Measurements from ENCODE around the gene PPP3CA.

The PPP3CA gene

DNA sequence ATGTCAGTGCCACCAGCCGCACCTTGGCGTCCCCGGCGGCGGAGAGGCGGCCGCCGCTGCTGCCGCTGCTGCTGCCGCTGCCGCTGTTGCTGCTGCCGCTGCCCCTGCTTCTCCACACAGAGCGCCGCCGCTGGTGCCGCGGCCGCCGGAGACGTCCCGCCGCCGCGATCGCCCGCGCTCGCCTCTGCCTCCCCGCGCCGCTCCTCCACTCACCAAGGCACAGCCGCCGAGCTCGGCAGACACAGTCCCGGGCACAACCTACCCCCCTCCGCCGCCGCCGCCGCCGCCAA, at the start of gene PPP3CA:
Gene PPP3CA (minus strand): TSS at position 260 of the 290 bp plus-strand sequence.
- no peak for DNase-seq

- DNase-seq, result peak in 1 of 56 donors; percentile 4
Measured at GRCh38 chr4:101393256-101393655, 45.9 kb upstream of the PPP3CA start.

DNA sequence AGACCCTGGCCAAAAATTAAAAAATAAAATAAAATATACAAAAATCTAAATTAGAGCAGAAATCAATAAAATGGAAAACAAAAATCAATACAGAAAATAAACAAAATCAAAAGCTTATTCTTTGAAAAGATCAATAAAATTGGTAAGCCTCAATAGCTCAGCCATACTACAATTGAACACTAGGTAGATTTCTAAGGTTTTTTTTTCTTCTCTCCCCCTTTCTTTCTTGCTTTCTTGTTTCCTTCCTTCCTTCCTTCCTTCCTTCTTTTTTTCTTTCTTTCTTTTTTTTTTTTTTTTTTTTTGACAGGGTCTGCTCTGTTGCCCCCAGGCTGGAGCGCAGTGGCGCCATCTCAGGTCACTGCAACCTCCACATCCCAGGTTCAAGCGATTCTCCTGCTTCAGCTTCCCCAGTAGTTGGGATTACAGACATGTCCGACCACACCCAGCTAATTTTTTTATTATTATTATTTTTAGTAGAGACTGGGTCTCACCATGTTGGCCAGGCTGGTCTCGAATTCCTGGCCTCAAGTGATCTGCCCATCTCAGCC, 23.4 kb upstream of the PPP3CA start:
- DNase-seq, result no peak

DNA sequence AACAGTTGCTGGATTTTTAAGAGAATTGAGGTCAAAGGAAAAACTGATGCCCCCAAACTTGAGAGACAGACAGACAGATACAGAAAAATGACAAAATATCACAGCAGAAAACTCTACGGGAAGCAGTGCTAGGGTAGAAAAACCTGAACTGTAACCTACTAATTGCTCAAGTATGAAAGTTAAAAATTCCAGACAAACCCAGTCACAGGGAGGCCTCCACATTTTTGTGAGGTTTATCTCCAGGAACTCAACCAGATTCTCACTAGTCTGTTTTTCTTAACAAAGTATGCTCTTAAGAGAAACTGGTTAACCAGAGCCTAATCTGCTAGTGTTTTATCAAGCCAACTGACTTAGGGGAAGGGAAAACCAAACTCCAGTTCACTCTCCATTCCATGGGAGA, 19.9 kb upstream of the PPP3CA start:
- DNase-seq, result no peak

DNA sequence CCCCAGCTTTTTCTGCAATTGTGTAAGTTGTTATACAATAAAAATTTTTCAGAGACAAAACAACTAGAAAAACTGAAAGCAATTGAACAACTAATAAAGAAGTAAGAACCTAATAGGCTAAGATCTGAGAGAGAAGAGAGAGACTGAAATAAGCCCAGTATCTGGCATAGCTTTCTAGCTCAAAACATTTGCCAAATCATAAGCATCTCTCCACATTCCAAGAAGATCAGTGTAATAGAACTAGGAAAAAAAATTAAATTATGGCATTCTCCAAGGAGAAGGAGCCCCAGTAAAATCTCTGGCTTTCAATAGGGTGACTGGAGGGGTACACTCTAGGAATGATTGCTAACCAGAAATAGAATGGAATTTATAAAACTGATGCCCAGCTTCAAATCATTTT, 19.0 kb upstream of the PPP3CA start:
- DNase-seq, result no peak

DNA sequence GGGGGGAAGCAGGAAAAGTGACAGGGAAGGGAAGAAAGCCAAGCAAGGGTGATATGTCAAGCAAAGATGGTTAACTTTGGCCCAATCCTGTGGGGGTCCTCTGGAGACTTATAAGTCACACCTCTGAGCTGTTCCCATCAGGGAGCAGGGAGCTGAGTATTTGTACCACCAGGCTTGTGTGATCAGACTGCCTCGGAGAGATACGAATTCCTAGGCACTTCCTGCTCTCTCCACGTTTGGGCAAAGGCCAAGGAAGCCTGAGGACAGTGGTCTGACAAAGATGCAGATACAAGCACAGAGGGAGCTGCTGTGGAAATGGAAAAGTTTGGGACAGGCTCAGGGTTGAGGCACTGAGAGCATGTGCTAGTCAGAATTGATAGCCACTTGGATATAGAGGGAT, 10.4 kb upstream of the PPP3CA start:
- no peak for DNase-seq

DNA sequence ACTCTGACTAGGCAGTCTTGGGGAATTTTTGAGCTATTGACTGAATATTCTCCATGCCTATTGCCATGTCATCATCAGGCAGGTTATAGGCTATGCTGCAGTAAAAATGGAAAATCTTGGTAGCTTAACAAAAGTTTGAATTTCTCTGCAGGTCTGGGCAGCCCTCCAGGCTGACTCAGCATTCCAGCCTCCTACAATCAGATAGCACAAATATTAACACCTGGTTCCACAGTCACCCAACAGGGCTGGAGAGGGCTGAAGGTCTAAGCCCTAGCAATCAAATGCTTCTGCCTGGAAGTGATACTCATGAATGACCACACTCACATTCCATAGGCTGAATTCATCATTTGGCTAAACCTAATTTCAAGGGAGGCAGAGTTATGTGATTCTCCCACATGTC, 9.6 kb upstream of the PPP3CA start:
- no peak for DNase-seq

DNA sequence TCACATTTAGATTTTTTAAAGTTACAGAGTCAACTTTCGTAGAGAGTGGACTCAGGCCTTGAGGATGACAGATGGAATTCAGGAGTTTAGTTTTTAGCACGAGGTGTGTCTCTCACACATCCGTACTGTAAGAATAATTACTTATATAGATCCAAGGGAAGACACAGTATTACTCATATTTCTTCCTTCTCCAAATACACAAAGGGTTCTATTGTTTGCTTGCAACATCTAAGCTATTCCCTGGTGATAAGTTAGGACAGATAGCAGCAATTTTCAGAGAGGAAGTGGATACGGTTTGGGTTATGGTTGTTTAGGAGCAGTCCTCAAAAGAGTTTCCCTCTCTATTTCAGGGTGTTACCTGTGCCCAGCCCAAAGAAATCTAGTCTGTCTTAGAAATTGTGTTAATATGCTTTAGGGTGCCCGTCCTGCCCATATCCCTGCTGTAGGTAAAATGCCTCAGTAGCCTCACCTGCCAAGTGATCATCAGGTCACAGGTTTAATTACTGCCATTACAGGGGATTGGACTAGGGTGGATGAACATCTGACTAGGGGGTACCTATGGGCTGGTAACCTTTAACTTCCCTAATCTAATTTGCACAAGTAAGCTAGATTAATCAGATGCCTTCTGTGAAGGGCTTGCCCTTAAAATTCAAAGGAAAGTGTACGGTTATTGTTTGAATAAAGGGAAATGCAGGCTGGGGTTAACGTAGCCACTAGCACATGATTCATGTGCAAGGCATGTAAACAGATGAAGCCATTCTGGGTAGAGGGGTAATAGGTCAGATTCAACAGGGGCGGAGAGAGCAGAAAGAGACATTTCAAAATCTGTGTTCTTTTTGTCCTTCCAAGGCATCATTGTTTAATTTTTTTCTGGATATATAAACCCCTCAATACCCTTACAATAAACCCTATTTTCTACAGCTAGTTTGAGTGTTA, 8.7 kb upstream of the PPP3CA start:
- no peak for DNase-seq

DNA sequence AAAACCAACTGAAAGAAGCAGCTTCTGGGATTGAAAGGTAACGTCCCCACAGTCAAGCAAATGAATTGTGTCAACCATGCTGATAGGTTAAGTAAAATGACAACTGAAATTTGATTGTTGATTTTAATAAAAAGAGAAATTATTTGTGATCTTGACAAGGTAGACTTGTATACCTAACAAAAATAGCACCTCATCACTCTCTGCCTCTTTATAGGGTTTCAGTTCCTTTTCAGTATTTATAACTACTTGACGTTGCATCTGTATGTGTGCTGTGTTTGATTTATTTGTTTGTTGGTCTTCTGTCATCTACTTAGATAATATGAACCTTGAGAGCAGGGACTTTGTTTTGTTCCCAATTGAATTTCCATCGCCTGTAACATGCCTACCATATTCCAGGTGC, 7.9 kb upstream of the PPP3CA start:
- no peak for DNase-seq

DNA sequence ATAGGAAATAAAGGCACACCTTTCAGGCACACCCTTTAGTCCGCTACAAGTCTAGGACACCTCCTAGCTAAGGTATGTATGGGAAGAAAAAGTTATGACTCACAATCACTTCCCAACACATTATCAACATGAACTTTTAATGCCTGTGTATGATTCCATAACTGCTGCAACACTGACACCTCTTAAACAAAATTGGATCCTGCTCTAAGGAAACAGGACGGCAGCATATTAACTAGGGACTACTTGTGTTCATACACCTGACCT, 2.4 kb upstream of the PPP3CA start:
- no peak for DNase-seq

- DNase-seq, result peak in 17 of 56 donors; percentile 0 to 28 (median 4)
Measured at GRCh38 chr4:101348995-101349800, 1.9 kb upstream of the PPP3CA start.

DNA sequence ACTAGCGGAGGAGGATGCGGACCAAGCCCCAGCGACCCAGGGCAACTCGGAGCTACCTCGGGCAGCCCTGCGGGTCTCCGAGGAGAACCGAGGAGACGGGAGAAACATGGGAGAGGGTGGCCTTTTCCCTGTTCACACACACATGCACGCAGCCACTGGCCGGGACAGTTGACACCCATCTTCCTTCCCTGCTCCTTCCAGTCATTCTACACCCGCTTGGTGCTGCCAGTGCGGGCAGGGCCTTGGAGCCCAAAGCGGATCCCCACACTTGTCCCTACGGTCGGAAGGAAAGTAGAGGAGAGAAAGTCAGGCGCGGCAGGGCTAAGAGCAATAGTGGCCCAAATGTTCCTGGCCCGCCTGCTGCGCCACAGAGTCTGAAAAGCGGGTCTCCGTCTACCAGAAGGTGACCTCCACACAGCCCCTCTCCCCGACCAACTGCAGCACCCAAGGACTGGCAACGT, 1.1 kb upstream of the PPP3CA start:
- DNase-seq, result peak in 19 of 56 donors; percentile 10 to 70 (median 36)

GRCh38 chr4:101347557-101348366, 436 bp upstream of the PPP3CA start:
- peak; percentile 80 to 100 (median 99) for DNase-seq

- DNase-seq, result peak in 51 of 56 donors; percentile 5 to 87 (median 62)
Measured at GRCh38 chr4:101346351-101347266, 717 bp downstream of the PPP3CA start.

- peak in 49 of 56 donors; percentile 13 to 72 (median 47) for DNase-seq
Measured at GRCh38 chr4:101345596-101346350, 1.6 kb downstream of the PPP3CA start.

DNA sequence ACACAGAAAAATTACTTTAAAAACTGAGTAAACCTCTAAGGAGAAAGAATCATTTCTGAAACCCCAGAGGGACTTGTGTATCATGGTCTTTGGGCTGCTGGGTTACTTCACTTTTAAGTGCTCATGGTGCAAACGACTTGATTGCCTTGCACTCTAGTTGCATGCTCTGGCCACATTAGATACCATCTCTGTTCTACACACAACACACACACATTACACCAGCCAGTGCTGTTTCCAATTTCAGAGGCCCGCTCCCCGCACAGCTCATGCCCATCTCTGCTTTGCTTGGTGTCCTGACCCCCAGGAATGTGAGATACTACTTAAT, 2.1 kb downstream of the PPP3CA start:
- DNase-seq, result peak in 15 of 56 donors; percentile 3 to 64 (median 31)

DNA sequence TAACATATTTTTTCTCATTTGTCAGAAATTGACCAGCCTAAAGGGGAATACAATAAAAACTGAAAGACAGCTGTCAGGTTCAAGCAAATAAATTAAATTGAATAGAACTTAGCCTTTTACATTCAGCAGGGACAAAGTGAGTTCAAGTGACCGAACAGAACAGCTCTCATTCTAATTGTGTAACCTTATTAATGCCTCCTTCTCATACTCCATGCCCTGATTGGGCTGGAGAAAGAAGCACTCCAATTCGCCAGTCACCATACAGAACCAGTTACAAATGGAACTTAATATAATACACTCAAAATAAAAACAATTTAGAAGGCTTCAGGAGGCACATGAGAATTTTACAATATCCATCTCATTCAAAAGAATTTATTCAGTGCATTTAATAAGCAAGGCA, 8.0 kb downstream of the PPP3CA start:
- no peak for DNase-seq

- no peak for DNase-seq
Measured at GRCh38 chr4:101337688-101338087, 9.6 kb downstream of the PPP3CA start.

GRCh38 chr4:101334963-101335572, 12.3 kb downstream of the PPP3CA start:
- DNase-seq, result no peak
